NCI-H510A treated with DMSO at 0.1 percent for 48 hours (cell line): ENCODE measurements around the gene IFFO2.

Experiments
- DNase-seq: peaks from one replicate; lab custom pipeline; 2025; lab: John Stamatoyannopoulos, UW

IFFO2 gene

GRCh38 chr1:18936814-18937481 is 19.5 kb downstream of the IFFO2 start:
- no peak for DNase-seq

- DNase-seq, result no peak
These were observed 20.0 kb downstream of the IFFO2 start for GRCh38 chr1:18936471-18936813.

- peak; percentile 39 for DNase-seq
These were observed 22.1 kb downstream of the IFFO2 start for GRCh38 chr1:18934205-18935000.

- no peak for DNase-seq
These were observed 23.6 kb downstream of the IFFO2 start for GRCh38 chr1:18932879-18933278.

- peak; percentile 12 for DNase-seq
These were observed 24.1 kb downstream of the IFFO2 start for GRCh38 chr1:18932387-18932786.

GRCh38 chr1:18931730-18932129 is 24.7 kb downstream of the IFFO2 start:
- no peak for DNase-seq

- no peak for DNase-seq
These were observed 26.8 kb downstream of the IFFO2 start for GRCh38 chr1:18929686-18930085.

GRCh38 chr1:18928985-18929384 is 27.5 kb downstream of the IFFO2 start:
- DNase-seq, result no peak

GRCh38 chr1:18928406-18928805 is 28.1 kb downstream of the IFFO2 start:
- DNase-seq, result no peak

- no peak for DNase-seq
These were observed 28.7 kb downstream of the IFFO2 start for GRCh38 chr1:18927654-18928272.

GRCh38 chr1:18927082-18927653 is 29.3 kb downstream of the IFFO2 start:
- DNase-seq, result no peak

GRCh38 chr1:18926315-18927081 is 30.0 kb downstream of the IFFO2 start:
- DNase-seq, result no peak

GRCh38 chr1:18925279-18925678 is 31.2 kb downstream of the IFFO2 start:
- no peak for DNase-seq

GRCh38 chr1:18924221-18924691 is 32.2 kb downstream of the IFFO2 start:
- DNase-seq, result peak; percentile 9

- DNase-seq, result no peak
These were observed 32.7 kb downstream of the IFFO2 start for GRCh38 chr1:18923756-18924211.

GRCh38 chr1:18922848-18923755 is 33.4 kb downstream of the IFFO2 start:
- no peak for DNase-seq

GRCh38 chr1:18922319-18922726 is 34.2 kb downstream of the IFFO2 start:
- no peak for DNase-seq

- no peak for DNase-seq
These were observed 34.8 kb downstream of the IFFO2 start for GRCh38 chr1:18921516-18922251.

GRCh38 chr1:18920931-18921330 is 35.5 kb downstream of the IFFO2 start:
- no peak for DNase-seq

GRCh38 chr1:18919956-18920355 is 36.5 kb downstream of the IFFO2 start:
- DNase-seq, result no peak
